Adipose tissue (tissue), 3 donors: Measurements from ENCODE around the gene TMEM181. TPM values are rescaled to one million over a fixed set of nuclear protein-coding genes. Genes with fewer than 3 reads are reported as not detected.
"Not testable (repeated sequence)": the region's sequence is repeated elsewhere in the genome, so short reads cannot be mapped to it uniquely, and the experiment has no call there.

Source experiments
- H3K27ac ChIP-seq: one replicate; pipeline ENCODE4 v1.5.1; 2013; ENCODE audit warnings: low read depth, low read length
- WGBS, 3 donors: extraction: QIAGEN DNeasy Blood & Tissue Kit; methylation state at CpG; one replicate each; pipeline ENCODE4 v1.1.7; 2013; 5-methylcytosine and 5-hydroxymethylcytosine counted together
- polyA plus RNA-seq, 3 donors: library from polyadenylated mRNA; stranded (reverse); fragments of 200-250 nt; gene quantifications; one replicate each; pipeline ENCODE4 v1.2.3, GENCODE V29; 2013
- donor health status: healthy with polysubstance abuse.
- donor health status: Bipolar disorder and iron deficiency.
- donor health status: healthy.

The TMEM181 gene
- polyA plus RNA-seq, 3 donors: 11.0 to 18.0 (median 11.0) TPM

- no peak overlapping the region for H3K27ac ChIP-seq
- 58 to 85% (median 63%) methylated on average over 3 of the region's 3 CpGs for WGBS, 3 donors
These were observed 102.7 kb downstream of the TMEM181 start for GRCh38 chr6:158662607-158662953.

GRCh38 chr6:158662954-158663624 lies 103.2 kb downstream of the TMEM181 start:
- WGBS, 3 donors: 38 to 70% (median 45%) methylated on average over 27 of the region's 27 CpGs
- no peak overlapping the region for H3K27ac ChIP-seq

- 35 to 50% (median 46%) methylated on average over 11 of the region's 11 CpGs for WGBS, 3 donors
- no peak overlapping the region for H3K27ac ChIP-seq
These were observed 103.8 kb downstream of the TMEM181 start for GRCh38 chr6:158663625-158664165.

- WGBS, 3 donors: 96 to 97% (median 97%) methylated on average over 18 of the region's 18 CpGs
- no peak overlapping the region for H3K27ac ChIP-seq
These were observed 105.4 kb downstream of the TMEM181 start for GRCh38 chr6:158665332-158665731.

GRCh38 chr6:158666628-158667359 lies 106.9 kb downstream of the TMEM181 start:
- 60 to 74% (median 72%) methylated on average over 14 of the region's 14 CpGs for WGBS, 3 donors
- no peak overlapping the region for H3K27ac ChIP-seq

GRCh38 chr6:158667360-158667981 lies 107.6 kb downstream of the TMEM181 start:
- WGBS, 3 donors: 61 to 90% (median 63%) methylated on average over 8 of the region's 8 CpGs
- H3K27ac ChIP-seq: no peak overlapping the region

- no peak overlapping the region for H3K27ac ChIP-seq
- 83 to 88% (median 87%) methylated on average over 7 of the region's 7 CpGs for WGBS, 3 donors
These were observed 108.8 kb downstream of the TMEM181 start for GRCh38 chr6:158668707-158669103.

- WGBS, 3 donors: 71 to 89% (median 83%) methylated on average over 7 of the region's 7 CpGs
These were observed 109.5 kb downstream of the TMEM181 start for GRCh38 chr6:158669145-158670035.

GRCh38 chr6:158672119-158672518 lies 112.2 kb downstream of the TMEM181 start:
- H3K27ac ChIP-seq: not testable (repeated sequence)
- WGBS, 3 donors: 86 to 92% (median 88%) methylated on average over 8 of the region's 8 CpGs

More at GRCh38 chr6:158669145-158670035, 109.5 kb downstream of the TMEM181 start:
- no peak overlapping the region for H3K27ac ChIP-seq

- no peak overlapping the region for H3K27ac ChIP-seq
- 94 to 96% (median 95%) methylated on average over 6 of the region's 6 CpGs for WGBS, 3 donors
These were observed 112.8 kb downstream of the TMEM181 start for GRCh38 chr6:158672726-158673125.

- no peak overlapping the region for H3K27ac ChIP-seq
- WGBS, 3 donors: 88 to 90% (median 90%) methylated on average over 14 of the region's 14 CpGs
These were observed 114.6 kb downstream of the TMEM181 start for GRCh38 chr6:158674342-158675131.

- H3K27ac ChIP-seq: not testable (repeated sequence)
- 94 to 98% (median 96%) methylated on average over 3 of the region's 3 CpGs for WGBS, 3 donors
These were observed 117.2 kb downstream of the TMEM181 start for GRCh38 chr6:158677094-158677493.

- no peak overlapping the region for H3K27ac ChIP-seq
- 78 to 88% (median 82%) methylated on average over 11 of the region's 11 CpGs for WGBS, 3 donors
These were observed 118.2 kb downstream of the TMEM181 start for GRCh38 chr6:158677906-158678578.

- no peak overlapping the region for H3K27ac ChIP-seq
- WGBS, 3 donors: 90 to 99% (median 92%) methylated on average over 2 of the region's 2 CpGs
These were observed 120.1 kb downstream of the TMEM181 start for GRCh38 chr6:158680015-158680414.

- WGBS, 3 donors: 89 to 92% (median 91%) methylated on average over 6 of the region's 6 CpGs
- no peak overlapping the region for H3K27ac ChIP-seq
These were observed 120.6 kb downstream of the TMEM181 start for GRCh38 chr6:158680481-158680880.

- WGBS, 3 donors: 94 to 97% (median 95%) methylated on average over 5 of the region's 5 CpGs
- H3K27ac ChIP-seq: no peak overlapping the region
These were observed 124.4 kb downstream of the TMEM181 start for GRCh38 chr6:158684311-158684710.

- H3K27ac ChIP-seq: no peak overlapping the region
- WGBS, 3 donors: 38 to 44% (median 43%) methylated on average over 5 of the region's 5 CpGs
These were observed 124.9 kb downstream of the TMEM181 start for GRCh38 chr6:158684745-158685324.
